IPS-NIHi11 (cell line): Measurements from ENCODE around the gene RPL28.
A peak's percentile ranks its signal among the peaks of the same experiment; 100 is the strongest.
"Not testable (repeated sequence)": the region's sequence is repeated elsewhere in the genome, so short reads cannot be mapped to it uniquely, and the experiment has no call there.

ENCODE experiments used
- DNase-seq: peaks from one replicate; pipeline ENCODE4 v3.0.0; 2012; ENCODE audit warnings: mixed read lengths, low spot score

RPL28 gene

GRCh38 chr19:55392820-55393761 lies 7.4 kb downstream of the RPL28 start:
- DNase-seq, result peak; percentile 61

GRCh38 chr19:55398200-55398925 lies 12.6 kb downstream of the RPL28 start:
- no peak for DNase-seq

- DNase-seq, result no peak
These were observed 14.8 kb downstream of the RPL28 start for GRCh38 chr19:55400281-55401087.

DNA sequence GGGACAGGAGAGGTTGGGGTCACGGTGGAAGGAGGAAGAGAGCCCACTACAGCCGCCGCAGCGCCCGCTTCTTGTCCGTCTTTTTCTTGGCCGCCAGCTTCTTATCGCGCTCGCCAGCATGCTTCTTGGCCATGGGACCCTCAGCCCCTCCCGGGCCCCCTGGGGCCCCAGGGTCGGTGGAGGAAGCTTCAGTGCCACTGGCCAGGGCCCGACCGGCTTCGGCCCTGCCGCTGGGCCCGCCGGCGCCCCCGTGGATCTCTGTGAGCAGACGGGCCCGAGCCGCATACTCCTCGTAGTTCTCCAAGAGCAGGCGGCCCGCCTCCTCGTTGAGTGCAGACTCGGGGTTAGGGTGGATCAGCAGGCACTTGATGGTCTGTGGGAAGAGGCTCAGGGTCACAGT lies 15.7 kb downstream of the RPL28 start:
- DNase-seq, result not testable (repeated sequence)

GRCh38 chr19:55402509-55402908 lies 16.8 kb downstream of the RPL28 start:
- no peak for DNase-seq

DNA sequence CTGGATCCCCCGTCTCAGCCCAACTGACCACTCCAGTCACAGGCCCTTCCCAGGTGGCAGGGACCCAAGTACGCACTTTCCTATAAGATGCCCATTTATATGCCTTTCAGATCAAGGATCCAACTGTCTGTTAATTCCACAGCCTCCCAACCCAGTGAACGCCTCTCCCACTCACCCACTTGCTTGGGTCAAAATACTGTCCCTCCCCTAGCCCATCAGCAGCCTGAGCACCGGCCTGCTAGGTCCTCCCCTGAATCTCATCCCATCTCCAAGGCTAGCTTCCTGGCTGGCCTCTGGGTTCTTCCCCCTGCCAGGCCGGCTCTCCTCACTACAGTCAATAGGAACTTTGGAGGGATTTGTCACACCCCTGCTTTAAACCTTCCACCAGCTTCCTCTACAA lies 19.9 kb downstream of the RPL28 start:
- no peak for DNase-seq

- no peak for DNase-seq
These were observed 20.5 kb downstream of the RPL28 start for GRCh38 chr19:55406091-55406825.

DNA sequence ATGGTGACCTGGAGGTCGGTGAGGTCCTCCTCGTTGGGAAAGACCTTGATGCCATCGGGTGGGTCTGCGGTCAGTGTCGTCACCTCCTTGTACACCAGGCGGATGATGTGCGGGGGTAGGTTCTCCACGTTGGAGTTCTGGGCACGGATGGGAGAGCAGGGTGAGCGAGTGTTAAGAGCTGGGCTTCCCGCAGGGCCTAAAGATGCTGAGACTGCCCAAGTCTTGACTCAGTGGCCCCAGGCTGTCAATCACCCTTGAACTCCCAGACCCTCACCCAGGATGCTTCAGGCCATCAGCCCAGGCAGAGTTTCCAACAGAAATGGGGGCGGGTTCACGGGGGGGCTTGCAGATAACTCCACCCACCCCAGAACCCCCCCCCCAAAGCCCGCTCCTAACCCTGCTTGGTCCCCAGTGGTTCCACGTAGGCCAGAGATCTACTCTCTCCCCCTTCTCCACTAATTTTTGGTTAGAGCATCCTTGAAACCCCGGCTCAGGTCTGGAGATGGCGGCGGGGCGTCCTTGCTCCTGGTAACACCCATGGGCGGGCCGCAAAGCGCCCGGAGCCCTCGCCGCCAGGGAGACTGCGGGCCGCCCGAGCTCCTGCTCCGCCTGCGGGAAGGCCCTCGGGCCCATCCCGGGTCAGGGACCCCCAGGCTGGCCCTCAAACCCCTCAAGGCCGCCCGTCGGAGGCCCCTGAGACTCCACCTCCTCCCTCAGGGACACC lies 21.3 kb downstream of the RPL28 start:
- peak; percentile 50 for DNase-seq

- DNase-seq, result not testable (repeated sequence)
These were observed 21.7 kb downstream of the RPL28 start, which contains the start of gene UBE2S for GRCh38 chr19:55407550-55407799. TSS of gene UBE2S (minus strand) at chr19:55407788. CDS start at chr19:55407589, 199 bp downstream.

GRCh38 chr19:55407800-55408532 lies 22.2 kb downstream of the RPL28 start:
- DNase-seq, result peak; percentile 100

DNA sequence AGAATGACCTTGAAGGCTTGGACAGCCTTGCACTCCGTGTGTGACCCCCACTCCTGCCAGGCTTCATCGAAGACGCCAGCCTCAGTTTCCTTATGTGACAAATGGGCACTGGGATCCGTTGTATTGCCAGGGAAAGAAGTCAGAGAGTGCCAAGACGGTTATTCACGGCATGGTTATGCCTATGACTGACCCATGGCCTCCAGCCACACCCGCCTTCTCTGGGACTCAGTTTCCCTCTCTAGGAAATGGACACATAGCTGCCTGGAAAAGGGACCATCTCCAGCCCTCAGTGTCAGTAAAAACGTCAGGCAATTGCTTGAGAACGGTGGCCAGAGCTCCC lies 22.8 kb downstream of the RPL28 start:
- DNase-seq, result no peak

GRCh38 chr19:55409179-55409578 lies 23.4 kb downstream of the RPL28 start:
- DNase-seq, result not testable (repeated sequence)

GRCh38 chr19:55410168-55410567 lies 24.4 kb downstream of the RPL28 start:
- DNase-seq, result no peak

GRCh38 chr19:55418185-55418584 lies 32.5 kb downstream of the RPL28 start:
- peak; percentile 83 for DNase-seq

DNA sequence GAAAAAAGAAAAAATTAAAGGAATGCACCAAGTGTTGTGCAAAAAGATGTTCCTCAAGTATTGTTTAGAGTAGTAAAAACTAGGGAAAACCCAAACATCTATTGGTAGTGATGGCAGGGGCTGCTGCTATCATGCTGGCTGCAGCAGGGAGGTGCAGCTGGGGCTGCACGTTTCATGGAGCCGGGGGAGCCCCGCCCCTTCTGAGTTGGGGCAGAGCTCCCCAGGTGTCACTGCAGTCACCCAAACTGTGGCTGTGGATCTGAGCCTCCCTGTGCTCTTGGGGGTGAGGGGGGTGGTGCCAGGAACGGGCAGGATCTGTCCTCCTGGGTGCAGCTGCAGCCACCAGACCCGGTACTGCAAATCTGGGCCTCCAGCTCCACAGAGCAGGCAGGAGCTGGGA lies 33.4 kb downstream of the RPL28 start:
- no peak for DNase-seq

DNA sequence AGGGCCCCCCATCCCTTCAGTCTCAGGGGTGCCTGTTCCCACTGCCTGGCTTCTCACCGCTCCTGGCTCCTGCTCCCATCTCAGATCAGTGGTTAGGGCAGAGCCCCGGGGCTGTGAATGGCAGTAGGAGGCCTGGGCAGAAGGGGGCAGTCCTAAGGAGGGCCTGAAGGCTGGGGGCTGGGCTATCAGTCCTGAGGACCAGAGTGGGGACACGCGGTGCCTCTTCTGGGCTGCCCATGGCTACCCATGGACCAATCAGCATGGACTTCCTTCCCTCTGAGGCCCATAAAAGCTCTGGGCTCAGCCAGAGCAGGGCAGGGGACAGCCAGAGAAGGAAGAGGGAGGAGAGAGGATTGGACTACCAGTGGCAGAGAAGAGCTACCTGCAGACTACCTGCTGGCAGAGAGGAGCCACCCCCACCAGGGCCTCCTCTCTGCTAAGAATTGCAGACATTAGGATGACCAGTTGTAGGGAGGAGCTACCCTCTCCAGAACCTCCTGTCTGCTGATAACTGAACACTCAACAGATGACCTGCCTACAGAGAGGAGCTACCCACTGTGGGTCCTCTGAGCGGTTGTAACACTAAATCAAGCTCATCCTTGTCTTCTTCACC lies 34.0 kb downstream of the RPL28 start:
- no peak for DNase-seq

DNA sequence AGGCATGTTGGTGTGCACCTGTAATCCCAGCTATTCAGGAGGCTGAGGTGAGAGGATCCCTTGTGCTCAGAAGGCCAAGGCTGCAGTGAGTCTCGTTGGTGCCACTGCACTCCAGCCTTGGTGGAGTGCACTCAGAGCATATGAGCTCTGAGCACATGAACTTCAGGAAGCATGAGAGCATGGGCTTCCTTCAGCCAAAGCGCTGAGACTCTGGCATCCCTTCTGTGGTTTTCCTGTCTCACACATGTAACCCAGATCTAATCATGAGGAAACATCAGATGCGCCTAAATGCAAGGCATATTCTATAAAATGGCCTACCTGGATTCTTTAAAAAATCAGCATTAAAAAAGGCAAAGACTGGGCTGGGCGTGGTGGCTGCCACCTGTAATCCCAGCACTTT lies 35.5 kb downstream of the RPL28 start:
- DNase-seq, result not testable (repeated sequence)

GRCh38 chr19:55423225-55424005 lies 37.7 kb downstream of the RPL28 start:
- DNase-seq, result no peak

GRCh38 chr19:55424518-55424917 lies 38.8 kb downstream of the RPL28 start:
- DNase-seq, result no peak
